Measurements from ENCODE around the gene OLA1.
A peak's percentile ranks its signal among the peaks of the same experiment; 100 is the strongest.

- peak; percentile 41 for TF ChIP-seq CTCF (IDR thresholded peaks at IDR 0.05)
- no peak for TF ChIP-seq EZH2phosphoT487 (IDR thresholded peaks at IDR 0.05)
Measured at GRCh38 chr2:174035981-174036742, 212.2 kb downstream of the OLA1 start.

Data from neural progenitor cell (in vitro differentiated cells).